CD4-positive, CD25-positive, alpha-beta regulatory T cell (primary cell): ENCODE data around the gene CREBL2. TPM values are rescaled to one million over a fixed set of nuclear protein-coding genes. Genes with fewer than 3 reads are reported as not detected.
"Not testable (repeated sequence)": the region's sequence is repeated elsewhere in the genome, so short reads cannot be mapped to it uniquely, and the experiment has no call there.

ENCODE experiments used
- ATAC-seq, 2 donors: fragments of 150-1000 bp; cut with Tn5 transposase; one replicate each; pipeline ENCODE4 v1.10.0; 2021; ENCODE audit warnings: low read depth in 2 of 2, moderate number of reproducible peaks in 2 of 2, moderate library complexity in 1 of 2
- DNase-seq, 3 donors: peaks; one replicate each; pipeline versions ENCODE4 v3.0.0 to v3.0.0-alpha.2; 2012 to 2022; ENCODE audit warnings: mixed read lengths in 1 of 3
- H3K27ac ChIP-seq: one replicate; pipeline ENCODE4 v1.7.0; 2013; ENCODE audit warnings: mild to moderate bottlenecking, low read length; ENCODE audit not compliant: insufficient read depth, poor library complexity, severe bottlenecking
- H3K27me3 ChIP-seq: one replicate; pipeline ENCODE4 v1.7.0; 2013; ENCODE audit warnings: low read length; ENCODE audit not compliant: control insufficient read depth, insufficient read depth
- H3K36me3 ChIP-seq: one replicate; pipeline ENCODE4 v1.7.0; 2013; ENCODE audit warnings: mild to moderate bottlenecking, low read length, moderate library complexity; ENCODE audit not compliant: control insufficient read depth, insufficient read depth
- H3K4me1 ChIP-seq: 2 replicates; pipeline ENCODE4 v1.7.0; 2013; ENCODE audit warnings: mild to moderate bottlenecking, low read length; ENCODE audit not compliant: insufficient read depth, control insufficient read depth, poor library complexity, severe bottlenecking
- H3K4me3 ChIP-seq: one replicate; pipeline ENCODE4 v1.7.0; 2013; ENCODE audit warnings: low read depth, mild to moderate bottlenecking, low read length, moderate library complexity
- H3K9me3 ChIP-seq, 2 experiments: 1 replicate in 1 of 2; 2 replicates in 1 of 2; pipeline ENCODE4 v1.7.0; 2013; ENCODE audit warnings: low read length in 2 of 2, mild to moderate bottlenecking in 1 of 2, moderate library complexity in 1 of 2; ENCODE audit not compliant: control insufficient read depth in 2 of 2
- H3K27ac Mint-ChIP-seq, 3 donors: one replicate each; pipeline ENCODE4 v1.8.0; 2020 to 2022; ENCODE audit warnings: mild to moderate bottlenecking in 3 of 3, mixed read lengths in 3 of 3, moderate library complexity in 2 of 3
- H3K27me3 Mint-ChIP-seq: one replicate; pipeline ENCODE4 v1.8.0; 2022; ENCODE audit warnings: mild to moderate bottlenecking, mixed read lengths
- H3K36me3 Mint-ChIP-seq: one replicate; pipeline ENCODE4 v1.8.0; 2020; ENCODE audit warnings: mixed read lengths
- H3K4me1 Mint-ChIP-seq, 4 donors: one replicate each; pipeline ENCODE4 v1.8.0; 2020 to 2022; ENCODE audit warnings: mixed read lengths in 4 of 4, mild to moderate bottlenecking in 1 of 4
- H3K4me3 Mint-ChIP-seq, 4 donors: one replicate each; pipeline ENCODE4 v1.8.0; 2020 to 2022; ENCODE audit warnings: mild to moderate bottlenecking in 4 of 4, mixed read lengths in 4 of 4, moderate library complexity in 3 of 4
- H3K9me3 Mint-ChIP-seq, 7 donors: one replicate each; pipeline ENCODE4 v1.8.0; 2020 to 2022; ENCODE audit warnings: mixed read lengths in 7 of 7, mild to moderate bottlenecking in 3 of 7, moderate library complexity in 2 of 7
- polyA plus RNA-seq, 4 donors: library from polyadenylated mRNA; unstranded; fragments of 300-500 nt; fragmentation: Illumina TruSeq; gene quantifications; one replicate each; pipeline ENCODE4 v1.2.3, GENCODE V29; 2021
- total RNA-seq: library from RNA; stranded (reverse); gene quantifications from one replicate; pipeline ENCODE4 v1.2.3, GENCODE V29; 2022

Gene CREBL2, protein sequence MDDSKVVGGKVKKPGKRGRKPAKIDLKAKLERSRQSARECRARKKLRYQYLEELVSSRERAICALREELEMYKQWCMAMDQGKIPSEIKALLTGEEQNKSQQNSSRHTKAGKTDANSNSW
- 27.5 TPM for total RNA-seq
- polyA plus RNA-seq, result 10 to 100 TPM; 60.7 to 73.4 (median 66.5) TPM

DNA sequence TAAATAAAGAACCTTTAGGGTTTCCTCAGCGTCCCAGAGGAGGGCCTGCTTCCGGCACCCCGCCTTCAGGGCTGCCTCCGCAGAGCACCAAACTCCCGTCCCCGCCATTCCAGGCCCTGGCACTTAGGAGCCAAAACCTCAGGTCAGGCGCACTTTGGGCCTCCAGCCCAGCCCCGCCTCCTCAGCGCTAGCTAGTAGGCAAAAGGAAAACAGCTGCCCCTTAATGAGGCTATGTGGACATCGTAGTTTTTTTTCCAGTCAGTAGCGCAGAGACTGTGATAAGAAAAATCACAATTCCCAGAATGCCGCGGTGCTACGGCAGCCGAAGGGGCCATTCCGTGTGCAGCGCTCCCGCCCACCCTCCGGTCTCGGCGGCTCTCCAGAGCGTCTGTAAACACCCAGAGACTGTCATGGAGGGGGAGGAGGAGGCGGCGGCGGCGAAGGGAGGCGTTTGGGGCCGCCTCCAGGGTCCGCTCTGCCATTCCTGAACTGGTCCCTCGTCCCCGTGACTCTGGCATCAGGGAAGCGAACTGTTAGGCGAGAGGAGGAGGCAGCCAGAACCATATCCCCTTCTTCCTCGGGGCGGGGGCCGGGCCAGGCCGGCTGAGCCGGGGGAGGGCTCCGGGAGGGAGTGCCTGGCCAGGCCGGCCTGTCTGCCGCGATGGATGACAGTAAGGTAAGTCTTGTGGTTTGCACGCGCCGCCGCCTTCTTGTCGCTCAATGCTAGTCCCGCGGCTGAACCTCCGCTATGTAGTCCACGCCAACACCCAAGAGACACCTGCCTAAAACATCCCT, at the start of gene CREBL2:
Gene CREBL2, plus strand, starts transcription at position 365 of the 795 bp plus-strand sequence. Its CDS starts 297 bp downstream, at position 662.
- peak within 1 kb of the TSS; percentile 93 to 99 (median 96) for H3K4me3 Mint-ChIP-seq
- Histone ChIP-seq H3K9me3 (no peaks in the 10 kb centered on the region), H3K36me3 (no peaks in the 10 kb centered on the region), H3K4me1 (peaks cover 52% of the 10 kb centered on the region), H3K27ac (peak within 1 kb of the TSS; percentile 94), H3K4me3 (peak within 1 kb of the TSS; percentile 97), H3K27me3 (no peaks in the 10 kb centered on the region)
- ATAC-seq (peak; percentile 85 to 87), DNase-seq (peak; percentile 74 to 93 (median 87))
- H3K4me1 Mint-ChIP-seq, result peaks cover 33 to 75% (median 53%) of the 10 kb centered on the region in 4 donors
- H3K9me3 Mint-ChIP-seq, result peaks cover 0 to 3% (median 0%) of the 10 kb centered on the region in 7 donors
- H3K27me3 Mint-ChIP-seq, result no peaks in the 10 kb centered on the region
- H3K36me3 Mint-ChIP-seq, result peaks cover 10% of the 10 kb centered on the region
- H3K27ac Mint-ChIP-seq, result peak within 1 kb of the TSS; percentile 97 to 100 (median 97)

DNA sequence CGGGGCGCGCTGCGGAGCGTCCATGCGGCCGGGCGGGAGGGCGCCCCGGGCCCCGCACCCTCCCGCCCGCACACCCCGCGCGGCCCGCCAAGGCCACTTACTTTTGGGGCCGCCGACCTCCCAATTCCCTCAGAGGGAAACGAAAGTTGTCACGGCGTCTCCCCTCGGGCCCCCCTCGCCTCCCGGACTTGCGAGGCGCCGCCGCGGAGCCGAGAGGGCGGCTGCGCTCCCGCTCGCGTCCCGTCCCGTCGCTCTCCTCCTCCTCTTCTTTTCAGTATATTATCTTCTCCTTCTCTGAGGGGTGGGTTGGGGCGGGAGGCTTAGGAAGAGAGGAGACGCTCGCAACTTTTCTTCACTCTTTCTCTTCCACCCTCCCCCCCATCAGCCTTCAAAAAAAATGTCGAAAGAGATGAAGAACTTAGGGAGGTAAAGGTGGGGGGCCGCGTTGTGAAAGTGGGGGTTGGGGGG, 49.6 kb upstream of the CREBL2 start:
- H3K9me3 ChIP-seq, result no peaks in the 10 kb centered on the region

DNA sequence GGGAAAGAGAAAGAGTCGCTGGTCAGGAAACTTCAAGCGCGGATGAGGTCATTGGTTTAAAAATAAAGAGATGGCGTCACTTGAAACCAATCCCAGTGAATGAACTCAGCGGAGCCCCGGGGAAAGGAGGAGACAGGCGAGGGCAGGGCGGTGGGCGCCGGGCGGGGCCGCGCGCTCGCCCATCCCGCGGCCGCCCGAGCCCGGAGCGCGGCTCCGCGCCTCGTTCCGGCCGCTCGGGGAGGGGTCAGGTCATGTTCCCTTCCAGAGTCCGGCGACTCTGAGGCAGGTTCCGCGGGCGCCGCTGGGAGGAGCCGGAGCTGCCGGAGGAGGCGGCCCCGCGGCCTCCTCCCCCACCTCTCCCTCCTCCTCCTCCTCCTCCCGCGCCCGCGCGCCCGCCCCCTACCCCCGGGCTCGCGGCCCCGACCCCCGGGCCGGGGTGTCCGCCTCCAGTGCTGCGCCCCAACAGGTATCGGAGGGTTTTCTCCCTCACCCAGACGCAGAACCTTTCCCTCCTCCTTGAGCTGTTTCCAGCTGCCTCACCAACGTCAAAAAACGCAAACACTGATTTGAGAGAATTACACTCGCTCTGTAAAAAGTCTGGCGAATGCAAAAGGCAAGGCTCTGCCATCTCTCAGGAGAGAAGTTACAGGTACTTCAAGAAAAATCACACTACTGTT, 49.0 kb upstream of the CREBL2 start, which contains the start of gene DUSP16:
Gene DUSP16, minus strand, starts transcription at position 279 of the 677 bp plus-strand sequence. CDS start 41,765 bp downstream, outside the sequence.
- Mint-ChIP-seq H3K4me3 (peak within 1 kb of the TSS; percentile 91 to 98 (median 94)), H3K36me3 (peaks cover 4% of the 10 kb centered on the region), H3K27ac (peak within 1 kb of the TSS; percentile 97 to 99 (median 98)), H3K27me3 (peaks cover 6% of the 10 kb centered on the region), H3K4me1 (peaks cover 20 to 46% (median 31%) of the 10 kb centered on the region in 4 donors), H3K9me3 (peaks cover 0 to 5% (median 0%) of the 10 kb centered on the region in 7 donors)
- H3K9me3 ChIP-seq, result no peaks in the 10 kb centered on the region
- H3K4me1 ChIP-seq, result peaks cover 30% of the 10 kb centered on the region
- H3K4me3 ChIP-seq, result peak within 1 kb of the TSS; percentile 88
- H3K36me3 ChIP-seq, result no peaks in the 10 kb centered on the region
- peak within 1 kb of the TSS; percentile 99 for H3K27ac ChIP-seq
- no peaks in the 10 kb centered on the region for H3K27me3 ChIP-seq
- DNase-seq (peak; percentile 77 to 91 (median 90)), ATAC-seq (peak; percentile 67 to 71)

More for the DNA sequence above, 49.6 kb upstream of the CREBL2 start:
- peaks cover 31% of the 10 kb centered on the region for H3K4me1 ChIP-seq
- peak in 1 of 3 donors; percentile 28 for DNase-seq
- Mint-ChIP-seq H3K9me3 (peaks cover 0 to 5% (median 0%) of the 10 kb centered on the region in 7 donors), H3K27ac (peak overlapping the region; percentile 93 to 98 (median 94)), H3K4me3 (peak overlapping the region; percentile 90 to 98 (median 93)), H3K36me3 (peaks cover 7% of the 10 kb centered on the region), H3K4me1 (peaks cover 24 to 48% (median 35%) of the 10 kb centered on the region in 4 donors), H3K27me3 (peaks cover 6% of the 10 kb centered on the region)
- H3K4me3 ChIP-seq, result peak overlapping the region; percentile 32
- no peaks in the 10 kb centered on the region for H3K27me3 ChIP-seq
- H3K27ac ChIP-seq, result peak overlapping the region; percentile 99
- ATAC-seq, result peak in 1 of 2 donors; percentile 1
- no peaks in the 10 kb centered on the region for H3K36me3 ChIP-seq

DNA sequence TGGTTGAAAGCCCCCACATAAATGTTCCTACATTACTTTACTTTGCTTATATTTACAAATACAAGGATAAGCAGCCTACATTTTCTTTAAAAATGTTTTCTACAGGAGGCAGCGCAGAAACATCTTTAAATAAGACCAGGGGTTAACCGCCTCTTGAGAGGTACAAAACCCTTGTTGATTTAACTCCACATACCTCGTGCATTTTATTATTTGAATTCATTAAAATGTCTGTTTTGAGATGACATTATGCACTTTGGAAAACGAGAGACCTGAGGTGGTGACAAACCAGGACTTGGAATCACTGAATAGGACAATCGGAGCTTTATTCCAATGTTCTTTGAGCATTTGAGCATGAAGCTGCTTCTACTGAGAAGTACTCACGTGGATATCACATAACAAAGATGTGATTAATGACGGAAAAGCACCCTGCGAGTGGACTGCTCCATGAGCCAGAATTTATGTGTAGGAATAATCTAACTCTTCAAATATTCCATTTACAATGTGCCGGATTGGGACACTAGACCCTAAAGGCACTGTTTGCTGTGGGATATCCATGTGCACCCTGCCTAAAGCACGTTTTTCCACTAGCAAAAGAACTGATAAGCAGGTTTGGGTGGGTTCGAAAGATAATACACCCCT, 48.3 kb upstream of the CREBL2 start:
- Mint-ChIP-seq H3K4me3 (peak overlapping the region; percentile 91 to 98 (median 94)), H3K9me3 (peaks cover 0 to 5% (median 0%) of the 10 kb centered on the region in 7 donors), H3K4me1 (peaks cover 16 to 39% (median 25%) of the 10 kb centered on the region in 4 donors), H3K36me3 (peaks cover 4% of the 10 kb centered on the region), H3K27ac (peak overlapping the region; percentile 94 to 99 (median 97)), H3K27me3 (peaks cover 6% of the 10 kb centered on the region)
- H3K27ac ChIP-seq, result peak overlapping the region; percentile 99
- H3K36me3 ChIP-seq, result no peaks in the 10 kb centered on the region
- peaks cover 26% of the 10 kb centered on the region for H3K4me1 ChIP-seq
- H3K9me3 ChIP-seq, result no peaks in the 10 kb centered on the region
- peak overlapping the region; percentile 88 for H3K4me3 ChIP-seq
- H3K27me3 ChIP-seq, result no peaks in the 10 kb centered on the region
- DNase-seq, result no peak
- ATAC-seq, result no peak

DNA sequence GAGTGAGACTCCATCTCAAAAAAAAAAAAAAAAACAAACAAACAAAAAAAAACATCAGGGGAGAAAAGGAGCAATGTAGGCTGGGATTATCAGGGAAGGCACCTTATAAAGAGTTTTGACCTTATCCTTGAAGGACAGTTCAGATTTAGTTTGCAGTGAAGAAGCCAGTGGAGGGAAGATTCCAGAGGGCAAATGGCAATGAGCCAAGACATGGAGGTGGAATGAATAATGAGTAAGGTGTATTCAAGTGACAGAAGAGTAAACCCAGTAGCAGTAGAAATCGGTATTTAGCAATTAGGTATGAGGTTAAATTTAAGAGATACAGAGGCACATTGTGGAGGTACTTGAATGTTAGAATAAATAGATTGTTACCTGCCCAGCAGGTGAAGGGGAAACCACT, 46.8 kb upstream of the CREBL2 start:
- Histone ChIP-seq H3K4me1 (peaks cover 15% of the 10 kb centered on the region), H3K9me3 (no peaks in the 10 kb centered on the region), H3K27me3 (no peaks in the 10 kb centered on the region), H3K36me3 (no peaks in the 10 kb centered on the region), H3K4me3 (no peak overlapping the region), H3K27ac (no peak overlapping the region)
- Mint-ChIP-seq H3K4me3 (peak overlapping the region in 2 of 4 donors; percentile 38 to 98), H3K36me3 (no peaks in the 10 kb centered on the region), H3K27ac (no peak overlapping the region), H3K9me3 (peaks cover 0 to 5% (median 0%) of the 10 kb centered on the region in 7 donors), H3K27me3 (peaks cover 6% of the 10 kb centered on the region), H3K4me1 (peaks cover 6 to 25% (median 16%) of the 10 kb centered on the region in 4 donors)
- DNase-seq (no peak), ATAC-seq (no peak)

DNA sequence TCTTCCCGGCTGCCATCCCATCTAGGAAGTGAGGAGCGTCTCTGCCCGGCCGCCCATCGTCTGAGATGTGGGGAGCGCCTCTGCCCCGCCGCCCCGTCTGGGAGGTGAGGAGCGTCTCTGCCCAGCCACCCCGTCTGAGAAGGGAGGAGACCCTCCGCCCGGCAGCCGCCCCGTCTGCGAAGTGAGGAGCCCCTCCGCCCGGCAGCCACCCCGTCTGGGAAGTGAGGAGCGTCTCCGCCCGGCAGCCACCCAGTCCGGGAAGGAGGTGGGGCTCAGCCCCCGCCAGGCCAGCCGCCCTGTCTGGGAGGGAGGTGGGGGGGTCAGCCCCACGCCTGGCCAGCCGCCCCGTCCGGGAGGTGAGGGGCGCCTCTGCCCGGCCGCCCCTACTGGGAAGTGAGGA, 45.7 kb upstream of the CREBL2 start:
- H3K4me1 ChIP-seq, result peaks cover 12% of the 10 kb centered on the region
- H3K4me3 ChIP-seq, DNase-seq, ATAC-seq, H3K4me3 Mint-ChIP-seq, H3K27me3 ChIP-seq, H3K27me3 Mint-ChIP-seq, H3K9me3 ChIP-seq, H3K36me3 Mint-ChIP-seq, H3K27ac ChIP-seq, H3K9me3 Mint-ChIP-seq, H3K27ac Mint-ChIP-seq, H3K36me3 ChIP-seq: not testable (repeated sequence)
- H3K4me1 Mint-ChIP-seq, result peaks cover 4 to 18% (median 8%) of the 10 kb centered on the region in 4 donors

DNA sequence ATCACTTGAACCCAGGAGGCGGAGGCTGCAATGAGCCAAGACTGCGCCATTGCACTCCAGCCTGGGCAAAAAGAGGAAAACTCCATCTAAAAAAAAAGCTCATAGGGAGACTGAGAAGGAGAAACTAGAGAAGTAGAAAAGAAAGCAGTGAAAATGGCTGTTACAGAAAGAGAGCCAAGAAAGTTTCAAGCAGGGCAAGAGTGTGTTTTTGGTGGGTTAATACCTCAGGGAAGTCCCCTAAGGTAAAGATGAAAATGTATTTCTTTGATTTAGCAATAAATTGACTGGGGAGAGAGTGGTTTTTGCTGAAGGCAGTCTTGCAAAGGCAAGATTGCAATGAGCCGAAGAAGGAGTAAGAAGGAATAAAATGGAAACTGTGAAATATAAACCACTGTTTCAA, 39.0 kb upstream of the CREBL2 start:
- no peaks in the 10 kb centered on the region for H3K4me1 ChIP-seq
- H3K9me3 ChIP-seq, result no peaks in the 10 kb centered on the region
- H3K36me3 ChIP-seq, result no peaks in the 10 kb centered on the region
- H3K4me3 ChIP-seq, result no peak overlapping the region
- Mint-ChIP-seq H3K4me3 (peak overlapping the region in 1 of 4 donors; percentile 47), H3K9me3 (no peaks in the 10 kb centered on the region), H3K36me3 (no peaks in the 10 kb centered on the region), H3K27me3 (no peaks in the 10 kb centered on the region), H3K4me1 (peaks cover 2 to 13% (median 8%) of the 10 kb centered on the region in 4 donors), H3K27ac (no peak overlapping the region)
- DNase-seq, result no peak
- no peak for ATAC-seq
- no peaks in the 10 kb centered on the region for H3K27me3 ChIP-seq
- no peak overlapping the region for H3K27ac ChIP-seq
